HEK293T (cell line): ENCODE results near the gene GRB7.

ENCODE experiments used
- ELF4 ChIP-seq: fragments of 450-650 bp; IDR thresholded peaks from 2 replicates; pipeline ENCODE4 v1.6.1; 2017; ENCODE audit warnings: antibody characterized with exemption
- FOXA1 ChIP-seq: fragments of 450-650 bp; IDR thresholded peaks from 2 replicates; pipeline ENCODE4 v1.6.1; 2016; ENCODE audit warnings: mild to moderate bottlenecking
- FOXK2 ChIP-seq: fragments of 450-650 bp; IDR thresholded peaks from 2 replicates; pipeline ENCODE4 v1.6.1; 2016; ENCODE audit warnings: mild to moderate bottlenecking
- LEF1 ChIP-seq: fragments of 450-650 bp; IDR thresholded peaks from 2 replicates; pipeline ENCODE4 v1.6.1; 2017; ENCODE audit warnings: mild to moderate bottlenecking, borderline replicate concordance
- PKNOX1 ChIP-seq: fragments of 450-650 bp; IDR thresholded peaks from 2 replicates; pipeline ENCODE4 v1.6.1; 2016
- SP1 ChIP-seq: fragments of 450-650 bp; IDR thresholded peaks from 2 replicates; pipeline ENCODE4 v1.6.1; 2017
- SUZ12 ChIP-seq: fragments of 450-650 bp; IDR thresholded peaks from 2 replicates; pipeline ENCODE4 v1.6.1; 2016; ENCODE audit warnings: mild to moderate bottlenecking
- TARDBP ChIP-seq: fragments of 450-650 bp; IDR thresholded peaks from 2 replicates; pipeline ENCODE4 v1.6.1; 2016
- ZNF384 ChIP-seq: fragments of 450-650 bp; IDR thresholded peaks from 2 replicates; pipeline ENCODE4 v1.6.1; 2016

DNA sequence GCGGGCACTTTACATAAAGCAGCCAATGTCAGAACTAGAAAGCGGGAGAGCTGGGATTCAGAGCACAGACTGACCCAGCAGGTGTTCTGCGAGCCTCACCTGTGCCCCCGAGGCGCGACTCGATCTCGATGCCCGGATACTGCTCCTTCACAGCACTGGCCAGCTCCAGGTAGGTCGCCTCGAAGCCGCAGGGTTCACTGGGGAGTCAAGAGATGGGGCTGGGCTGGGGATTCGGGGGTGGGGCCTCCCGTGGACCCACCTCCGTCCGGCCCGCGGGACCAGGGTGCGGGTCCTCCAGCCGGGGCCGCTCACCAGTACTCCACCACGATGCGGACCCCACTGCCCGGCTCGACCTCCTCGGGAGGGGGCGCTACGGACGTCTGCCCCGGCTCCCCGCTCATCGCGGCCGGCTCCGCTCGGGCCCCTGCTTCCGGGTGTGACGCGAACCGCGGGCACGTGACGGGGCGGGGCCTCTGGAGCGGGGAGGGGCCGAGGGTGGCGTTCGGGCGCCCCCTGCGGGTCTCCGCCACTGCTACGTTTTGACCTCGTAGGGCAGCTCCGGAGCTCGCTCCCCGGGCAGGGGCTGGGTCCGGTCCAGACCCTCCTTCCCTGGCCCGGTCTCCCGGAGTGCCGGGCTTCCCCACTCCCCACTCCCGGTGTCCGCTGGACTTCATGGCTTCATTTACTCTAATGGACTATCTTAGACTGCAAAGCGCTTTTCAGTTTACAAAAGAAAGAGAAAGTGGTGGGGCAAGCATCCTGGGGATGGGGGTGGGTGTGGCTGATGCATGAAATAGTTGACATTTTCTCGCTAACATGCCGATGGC is 7.4 kb upstream of the GRB7 start, which contains the start of gene MIEN1:
- TF ChIP-seq SUZ12 (no peak), FOXK2 (no peak), PKNOX1 (no peak), TARDBP (no peak), LEF1 (no peak), ELF4 (peak; percentile 81), FOXA1 (no peak), SP1 (peak; percentile 64; the same call in 1 of the 2 replicates), ZNF384 (no peak)
